Measurements from ENCODE around the gene XKR7.

Gene XKR7

DNA sequence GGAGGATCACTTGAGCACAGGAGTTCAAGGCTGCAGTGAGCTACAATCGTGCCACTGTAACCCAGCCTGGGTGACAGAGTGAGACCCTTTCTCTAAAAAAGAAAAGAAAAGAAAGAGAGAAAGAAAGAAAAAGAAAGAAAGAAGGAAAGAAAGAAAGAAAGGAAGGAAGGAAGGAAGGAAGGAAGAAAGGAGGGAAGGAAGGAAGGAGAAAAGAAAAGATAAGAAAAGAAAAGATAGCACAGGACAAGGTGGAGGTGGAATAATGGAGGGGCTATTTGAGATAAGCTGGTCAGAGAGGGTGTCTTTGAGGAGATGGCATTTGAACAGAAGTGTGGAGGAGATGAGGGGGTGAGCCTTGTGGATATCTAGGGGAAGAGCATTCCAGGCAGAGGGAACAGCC, 13.5 kb upstream of the XKR7 start:
- no peak overlapping the region for H3K4me3 ChIP-seq (ENCODE audit: low read length in 2 of 2)
- H3K9ac ChIP-seq (ENCODE audit: low read depth in 1 of 2, low read length in 2 of 2): no peak overlapping the region
- H3K36me3 ChIP-seq (ENCODE audit: control insufficient read depth in 2 of 2, insufficient read depth in 2 of 2, low read length in 2 of 2): peaks cover 0 to 2% of the 10 kb centered on the region in 2 donors
- no peaks in the 10 kb centered on the region for H3K27me3 ChIP-seq (ENCODE audit: control insufficient read depth in 2 of 2, insufficient read depth in 2 of 2, low read length in 2 of 2)
- no peaks in the 10 kb centered on the region for H3K9me3 ChIP-seq (ENCODE audit: control insufficient read depth in 2 of 2, low read length in 2 of 2)
- no peak overlapping the region for H3K27ac ChIP-seq (ENCODE audit: low read depth in 2 of 2, low read length in 2 of 2)
- H3K4me1 ChIP-seq (ENCODE audit: control insufficient read depth in 2 of 2, insufficient read depth in 2 of 2, low read length in 2 of 2): peaks cover 6 to 7% of the 10 kb centered on the region in 2 donors

DNA sequence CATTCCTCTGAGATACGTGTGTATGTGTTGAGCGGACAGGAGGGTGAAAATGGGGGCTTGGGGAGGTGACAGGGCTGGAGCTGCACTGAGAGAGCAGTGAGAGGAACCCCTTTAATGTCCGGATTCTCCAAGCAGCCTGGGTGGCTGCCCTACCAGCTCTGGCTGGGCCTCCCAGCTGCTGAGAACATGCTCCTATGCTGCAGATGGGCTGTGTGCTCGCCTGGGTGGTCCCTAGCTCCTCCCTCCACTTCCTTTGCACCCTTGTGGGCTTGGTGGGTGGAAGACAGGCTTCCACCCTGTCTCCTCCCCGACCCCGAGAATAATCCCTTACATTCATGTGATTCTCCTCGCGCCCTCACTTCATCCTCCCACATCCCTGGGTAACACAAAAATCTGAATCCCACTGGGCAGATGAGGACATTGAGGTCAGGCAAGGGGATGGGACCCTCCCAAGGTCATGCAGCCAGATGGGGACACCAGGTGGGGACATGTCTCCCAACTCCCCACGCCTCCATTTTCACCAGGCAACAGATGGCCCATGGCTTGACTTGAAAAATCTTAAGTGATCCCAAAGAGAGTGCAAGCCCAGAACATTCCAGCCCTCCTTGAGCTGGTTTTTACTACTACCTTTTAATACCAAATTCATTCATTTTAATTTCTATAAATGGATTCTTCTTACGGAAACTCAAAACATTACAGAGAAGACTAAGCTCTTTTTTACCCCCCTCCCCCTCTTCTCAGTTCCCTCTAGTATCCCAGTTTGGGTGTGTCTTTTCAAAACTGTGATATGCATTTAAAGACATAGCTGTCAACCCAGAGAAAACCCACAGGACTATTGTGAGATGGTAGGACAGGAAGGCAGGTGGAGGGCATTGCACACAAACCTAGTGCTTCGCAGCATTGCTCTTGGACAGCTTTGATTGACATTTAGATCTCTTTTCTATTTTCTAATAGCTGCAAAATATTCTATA, 11.1 kb upstream of the XKR7 start:
- H3K36me3 ChIP-seq (ENCODE audit: control insufficient read depth in 2 of 2, insufficient read depth in 2 of 2, low read length in 2 of 2): no peaks in the 10 kb centered on the region
- no peak overlapping the region for H3K27ac ChIP-seq (ENCODE audit: low read depth in 2 of 2, low read length in 2 of 2)
- no peaks in the 10 kb centered on the region for H3K4me1 ChIP-seq (ENCODE audit: control insufficient read depth in 2 of 2, insufficient read depth in 2 of 2, low read length in 2 of 2)
- no peak overlapping the region for H3K4me3 ChIP-seq (ENCODE audit: low read length in 2 of 2)
- no peaks in the 10 kb centered on the region for H3K27me3 ChIP-seq (ENCODE audit: control insufficient read depth in 2 of 2, insufficient read depth in 2 of 2, low read length in 2 of 2)
- no peak overlapping the region for H3K9ac ChIP-seq (ENCODE audit: low read depth in 1 of 2, low read length in 2 of 2)
- no peaks in the 10 kb centered on the region for H3K9me3 ChIP-seq (ENCODE audit: control insufficient read depth in 2 of 2, low read length in 2 of 2)

DNA sequence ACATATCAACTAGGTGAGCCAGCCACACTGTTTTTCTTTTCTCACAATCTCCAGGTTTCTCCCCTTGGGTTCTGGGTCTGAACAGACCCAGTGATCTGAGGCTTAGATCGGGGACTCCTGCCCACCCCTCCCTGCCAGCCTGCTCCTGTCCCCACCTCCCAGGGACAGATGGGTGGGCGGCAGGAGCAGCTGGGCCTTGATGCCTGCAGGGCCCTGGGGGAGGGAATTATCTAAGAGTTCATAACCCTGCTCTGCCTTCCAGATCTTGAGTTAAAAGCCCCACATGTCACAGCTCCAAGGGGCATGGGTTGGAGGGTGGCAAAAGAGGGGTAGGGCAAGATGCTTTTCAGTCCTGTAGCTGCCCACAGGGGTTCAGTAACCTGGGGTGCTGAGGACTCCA, 5.2 kb upstream of the XKR7 start:
- no peak overlapping the region for H3K4me3 ChIP-seq (ENCODE audit: low read length in 2 of 2)
- H3K36me3 ChIP-seq (ENCODE audit: control insufficient read depth in 2 of 2, insufficient read depth in 2 of 2, low read length in 2 of 2): no peaks in the 10 kb centered on the region
- peaks cover 12 to 15% of the 10 kb centered on the region in 2 donors for H3K27me3 ChIP-seq (ENCODE audit: control insufficient read depth in 2 of 2, insufficient read depth in 2 of 2, low read length in 2 of 2)
- H3K9ac ChIP-seq (ENCODE audit: low read depth in 1 of 2, low read length in 2 of 2): no peak overlapping the region
- no peaks in the 10 kb centered on the region for H3K9me3 ChIP-seq (ENCODE audit: control insufficient read depth in 2 of 2, low read length in 2 of 2)
- H3K4me1 ChIP-seq (ENCODE audit: control insufficient read depth in 2 of 2, insufficient read depth in 2 of 2, low read length in 2 of 2): no peaks in the 10 kb centered on the region
- no peak overlapping the region for H3K27ac ChIP-seq (ENCODE audit: low read depth in 2 of 2, low read length in 2 of 2)

DNA sequence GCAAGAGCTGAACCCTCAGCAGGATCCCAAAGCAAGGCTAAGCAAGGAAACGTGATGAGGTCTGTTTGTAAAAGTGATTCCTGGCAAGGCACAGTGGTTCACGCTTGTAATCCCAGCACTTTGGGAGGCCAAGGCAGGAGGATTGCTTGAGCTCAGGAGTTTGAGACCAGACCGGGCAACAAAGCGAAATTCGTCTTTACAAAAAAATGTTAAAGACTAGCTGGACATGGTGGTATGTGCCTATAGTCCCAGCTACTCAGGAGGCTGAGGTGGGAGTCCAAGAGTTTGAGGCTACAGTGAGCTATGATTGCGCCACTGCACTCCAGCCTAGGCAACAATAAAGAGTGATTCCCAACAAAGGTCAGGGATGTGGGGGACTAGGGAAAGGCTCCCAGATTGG, 4.1 kb upstream of the XKR7 start:
- H3K9ac ChIP-seq (ENCODE audit: low read depth in 1 of 2, low read length in 2 of 2): no peak overlapping the region
- no peak overlapping the region for H3K27ac ChIP-seq (ENCODE audit: low read depth in 2 of 2, low read length in 2 of 2)
- H3K4me1 ChIP-seq (ENCODE audit: control insufficient read depth in 2 of 2, insufficient read depth in 2 of 2, low read length in 2 of 2): peaks cover 0 to 2% of the 10 kb centered on the region in 2 donors
- peaks cover 13 to 15% of the 10 kb centered on the region in 2 donors for H3K27me3 ChIP-seq (ENCODE audit: control insufficient read depth in 2 of 2, insufficient read depth in 2 of 2, low read length in 2 of 2)
- H3K4me3 ChIP-seq (ENCODE audit: low read length in 2 of 2): no peak overlapping the region
- no peaks in the 10 kb centered on the region for H3K9me3 ChIP-seq (ENCODE audit: control insufficient read depth in 2 of 2, low read length in 2 of 2)
- no peaks in the 10 kb centered on the region for H3K36me3 ChIP-seq (ENCODE audit: control insufficient read depth in 2 of 2, insufficient read depth in 2 of 2, low read length in 2 of 2)

DNA sequence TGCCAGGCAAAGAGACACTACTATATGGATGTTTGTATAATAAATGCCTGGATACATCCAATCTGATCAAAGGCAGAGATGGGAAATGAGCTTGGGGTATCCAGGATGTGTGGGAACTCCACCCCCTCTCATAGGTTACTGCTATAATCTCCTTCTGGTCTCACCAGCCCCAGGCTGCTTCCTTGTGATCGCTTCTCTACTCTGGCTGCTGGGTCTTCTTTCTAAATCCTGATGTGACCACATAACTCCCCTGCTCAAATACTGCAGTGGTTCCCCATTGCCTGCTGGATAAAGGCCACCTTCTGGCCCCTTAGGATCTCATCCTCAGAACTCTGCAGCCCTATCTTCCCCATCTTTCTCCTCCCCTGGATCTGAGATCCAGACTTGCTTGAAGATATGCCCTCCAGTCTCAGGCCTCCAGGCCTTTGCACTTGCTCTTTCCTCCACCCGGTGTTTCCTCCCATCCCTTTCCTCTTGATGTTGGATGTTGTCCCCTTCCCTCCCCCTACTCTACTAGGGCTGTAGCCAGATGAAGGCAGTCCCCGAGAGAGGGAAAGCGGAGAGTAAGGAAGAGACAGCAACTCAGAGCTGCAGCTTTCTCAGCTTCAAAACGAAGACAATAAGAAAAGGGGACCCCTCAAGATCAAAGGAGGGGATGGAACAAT, 828 bp upstream of the XKR7 start:
- Histone ChIP-seq H3K4me3 (ENCODE audit: low read length in 2 of 2) (no peak overlapping the region), H3K27me3 (ENCODE audit: control insufficient read depth in 2 of 2, insufficient read depth in 2 of 2, low read length in 2 of 2) (peaks cover 16 to 21% of the 10 kb centered on the region in 2 donors), H3K9ac (ENCODE audit: low read depth in 1 of 2, low read length in 2 of 2) (no peak overlapping the region), H3K36me3 (ENCODE audit: control insufficient read depth in 2 of 2, insufficient read depth in 2 of 2, low read length in 2 of 2) (no peaks in the 10 kb centered on the region), H3K4me1 (ENCODE audit: control insufficient read depth in 2 of 2, insufficient read depth in 2 of 2, low read length in 2 of 2) (peaks cover 0 to 2% of the 10 kb centered on the region in 2 donors), H3K27ac (ENCODE audit: low read depth in 2 of 2, low read length in 2 of 2) (no peak overlapping the region), H3K9me3 (ENCODE audit: control insufficient read depth in 2 of 2, low read length in 2 of 2) (no peaks in the 10 kb centered on the region)

DNA sequence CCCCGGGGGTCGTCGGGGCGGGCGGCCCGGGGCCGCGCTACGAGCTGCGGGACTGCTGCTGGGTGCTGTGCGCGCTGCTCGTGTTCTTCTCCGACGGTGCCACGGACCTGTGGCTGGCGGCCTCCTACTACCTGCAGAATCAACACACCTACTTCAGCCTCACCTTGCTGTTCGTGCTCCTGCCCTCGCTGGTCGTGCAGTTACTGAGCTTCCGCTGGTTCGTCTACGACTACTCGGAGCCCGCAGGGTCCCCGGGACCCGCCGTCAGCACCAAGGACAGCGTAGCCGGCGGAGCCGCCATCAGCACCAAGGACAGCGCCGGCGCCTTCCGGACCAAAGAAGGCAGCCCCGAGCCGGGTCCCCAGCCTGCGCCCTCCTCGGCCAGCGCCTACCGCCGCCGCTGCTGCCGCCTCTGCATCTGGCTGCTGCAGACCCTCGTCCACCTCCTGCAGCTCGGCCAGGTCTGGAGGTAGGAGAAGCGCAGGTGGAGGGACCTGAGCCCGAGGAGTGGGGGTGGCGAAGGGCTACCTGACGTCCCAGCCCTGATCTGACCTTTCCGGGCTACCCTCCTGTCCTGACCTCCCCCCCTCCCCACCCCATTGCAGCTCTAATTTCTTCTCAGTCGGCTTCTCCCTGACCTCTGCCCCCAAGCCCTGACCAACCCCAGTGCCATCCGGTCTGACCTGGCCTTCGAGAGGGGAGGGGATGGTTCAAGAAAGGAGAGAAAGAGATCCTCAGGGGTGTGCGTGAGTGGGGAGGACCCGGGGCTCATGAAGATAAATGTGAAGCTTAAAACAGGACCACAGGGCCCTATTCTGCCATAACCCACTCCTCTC, 558 bp downstream of the XKR7 start:
- H3K9me3 ChIP-seq (ENCODE audit: control insufficient read depth in 2 of 2, low read length in 2 of 2): no peaks in the 10 kb centered on the region
- no peak overlapping the region for H3K27ac ChIP-seq (ENCODE audit: low read depth in 2 of 2, low read length in 2 of 2)
- H3K9ac ChIP-seq (ENCODE audit: low read depth in 1 of 2, low read length in 2 of 2): no peak overlapping the region
- no peak overlapping the region for H3K4me3 ChIP-seq (ENCODE audit: low read length in 2 of 2)
- H3K36me3 ChIP-seq (ENCODE audit: control insufficient read depth in 2 of 2, insufficient read depth in 2 of 2, low read length in 2 of 2): no peaks in the 10 kb centered on the region
- peaks cover 19 to 21% of the 10 kb centered on the region in 2 donors for H3K27me3 ChIP-seq (ENCODE audit: control insufficient read depth in 2 of 2, insufficient read depth in 2 of 2, low read length in 2 of 2)
- peaks cover 0 to 2% of the 10 kb centered on the region in 2 donors for H3K4me1 ChIP-seq (ENCODE audit: control insufficient read depth in 2 of 2, insufficient read depth in 2 of 2, low read length in 2 of 2)

DNA sequence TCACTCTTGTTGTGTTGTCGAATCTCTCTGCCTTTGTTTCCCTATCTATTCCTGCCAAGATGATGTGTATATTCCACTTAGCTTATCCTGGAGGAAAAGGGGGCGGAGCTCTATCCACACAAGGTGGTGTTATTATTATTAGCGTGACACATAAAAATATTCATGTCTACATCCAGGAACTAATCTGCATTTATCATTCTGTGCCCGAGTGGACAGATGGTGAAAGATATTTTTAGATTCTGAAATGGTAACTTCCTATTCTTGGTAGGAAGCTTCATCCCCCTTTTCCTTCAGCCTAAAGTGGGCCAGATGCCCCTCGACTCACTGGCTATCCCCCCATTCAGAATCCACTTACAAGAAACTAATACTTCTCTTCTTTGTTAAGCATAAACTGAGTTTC, 2.0 kb downstream of the XKR7 start:
- peaks cover 21% of the 10 kb centered on the region in 2 donors for H3K27me3 ChIP-seq (ENCODE audit: control insufficient read depth in 2 of 2, insufficient read depth in 2 of 2, low read length in 2 of 2)
- H3K4me3 ChIP-seq (ENCODE audit: low read length in 2 of 2): no peak overlapping the region
- H3K4me1 ChIP-seq (ENCODE audit: control insufficient read depth in 2 of 2, insufficient read depth in 2 of 2, low read length in 2 of 2): peaks cover 0 to 2% of the 10 kb centered on the region in 2 donors
- no peaks in the 10 kb centered on the region for H3K9me3 ChIP-seq (ENCODE audit: control insufficient read depth in 2 of 2, low read length in 2 of 2)
- no peak overlapping the region for H3K9ac ChIP-seq (ENCODE audit: low read depth in 1 of 2, low read length in 2 of 2)
- no peaks in the 10 kb centered on the region for H3K36me3 ChIP-seq (ENCODE audit: control insufficient read depth in 2 of 2, insufficient read depth in 2 of 2, low read length in 2 of 2)
- H3K27ac ChIP-seq (ENCODE audit: low read depth in 2 of 2, low read length in 2 of 2): no peak overlapping the region

DNA sequence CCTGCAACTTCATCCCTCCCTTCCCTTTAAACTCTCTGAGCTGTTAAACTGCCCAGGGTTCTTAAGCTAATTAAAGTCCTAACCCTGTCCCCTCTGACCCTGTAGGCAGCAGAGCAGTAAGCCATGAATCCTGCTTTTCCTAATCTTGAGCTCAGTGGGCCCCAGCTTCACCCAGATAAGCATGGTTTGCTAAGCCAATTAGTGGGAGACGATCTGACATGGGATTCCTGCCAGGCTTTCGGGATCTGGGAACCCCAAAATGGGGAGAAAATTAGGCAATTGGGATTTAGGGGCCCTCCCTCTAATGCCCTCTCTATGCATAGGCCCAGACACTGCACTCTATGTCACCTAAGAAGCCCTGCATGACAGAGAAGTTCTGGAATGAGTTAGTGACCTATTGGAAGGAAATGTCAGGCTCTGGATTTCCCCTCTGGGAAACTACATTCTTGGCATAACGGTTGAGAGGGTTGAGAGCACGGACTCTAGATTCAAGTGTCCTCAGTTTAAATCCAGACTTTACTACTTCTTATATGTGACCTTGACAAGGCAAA, 4.6 kb downstream of the XKR7 start:
- no peak overlapping the region for H3K9ac ChIP-seq (ENCODE audit: low read depth in 1 of 2, low read length in 2 of 2)
- peaks cover 0 to 2% of the 10 kb centered on the region in 2 donors for H3K4me1 ChIP-seq (ENCODE audit: control insufficient read depth in 2 of 2, insufficient read depth in 2 of 2, low read length in 2 of 2)
- no peak overlapping the region for H3K27ac ChIP-seq (ENCODE audit: low read depth in 2 of 2, low read length in 2 of 2)
- no peaks in the 10 kb centered on the region for H3K9me3 ChIP-seq (ENCODE audit: control insufficient read depth in 2 of 2, low read length in 2 of 2)
- H3K4me3 ChIP-seq (ENCODE audit: low read length in 2 of 2): no peak overlapping the region
- no peaks in the 10 kb centered on the region for H3K36me3 ChIP-seq (ENCODE audit: control insufficient read depth in 2 of 2, insufficient read depth in 2 of 2, low read length in 2 of 2)
- H3K27me3 ChIP-seq (ENCODE audit: control insufficient read depth in 2 of 2, insufficient read depth in 2 of 2, low read length in 2 of 2): peaks cover 5 to 14% of the 10 kb centered on the region in 2 donors

DNA sequence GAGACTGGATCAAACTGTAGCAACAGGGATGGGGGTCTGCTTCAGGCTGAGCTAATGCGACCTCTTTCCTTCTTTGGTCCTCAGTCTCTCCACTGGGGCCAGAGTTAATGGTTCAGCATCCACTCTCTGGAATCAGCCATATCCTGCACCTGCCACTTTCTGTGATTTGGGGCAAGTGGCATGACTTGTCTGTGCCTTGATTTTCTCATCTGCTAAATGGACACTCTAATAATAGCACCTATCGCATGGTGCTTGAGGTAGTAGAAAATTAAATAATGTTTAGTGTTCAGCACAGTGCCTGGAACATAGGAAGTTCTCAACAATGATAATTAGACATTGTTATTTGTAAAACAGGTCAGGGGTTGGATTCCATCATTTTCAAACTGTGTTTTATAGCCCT, 6.3 kb downstream of the XKR7 start:
- Histone ChIP-seq H3K36me3 (ENCODE audit: control insufficient read depth in 2 of 2, insufficient read depth in 2 of 2, low read length in 2 of 2) (no peaks in the 10 kb centered on the region), H3K4me3 (ENCODE audit: low read length in 2 of 2) (no peak overlapping the region), H3K9me3 (ENCODE audit: control insufficient read depth in 2 of 2, low read length in 2 of 2) (no peaks in the 10 kb centered on the region), H3K27ac (ENCODE audit: low read depth in 2 of 2, low read length in 2 of 2) (no peak overlapping the region), H3K9ac (ENCODE audit: low read depth in 1 of 2, low read length in 2 of 2) (no peak overlapping the region), H3K4me1 (ENCODE audit: control insufficient read depth in 2 of 2, insufficient read depth in 2 of 2, low read length in 2 of 2) (no peaks in the 10 kb centered on the region), H3K27me3 (ENCODE audit: control insufficient read depth in 2 of 2, insufficient read depth in 2 of 2, low read length in 2 of 2) (peaks cover 5 to 10% of the 10 kb centered on the region in 2 donors)

Measured in mucosa of rectum (tissue), 2 donors.